ENCODE results near the gene SIRPA. TPM values are rescaled to one million over a fixed set of nuclear protein-coding genes. Genes with fewer than 3 reads are reported as not detected.
"Not testable (repeated sequence)": the region's sequence is repeated elsewhere in the genome, so short reads cannot be mapped to it uniquely, and the experiment has no call there.

SIRPA gene
- polyA plus RNA-seq, 1 donor (not counting 4 experiments of a cell fraction or from before 2014, with no cell fraction given), result 23.7 TPM

- no peak overlapping the region for H3K27ac ChIP-seq (ENCODE audit: control insufficient read depth, insufficient read depth, low read length)
- dilution Hi-C loops (cut with MboI; ENCODE audit: extremely low pct_ligation_motif_present, low sequenced_read_pairs), result no loop called here
- DNase-seq (ENCODE audit: low read depth, low spot score), result no peak
- no peaks in the 10 kb centered on the region for H3K9me3 ChIP-seq (ENCODE audit: control insufficient read depth, low read depth, low read length)
- peaks cover 14% of the 10 kb centered on the region for H3K79me2 ChIP-seq (ENCODE audit: control insufficient read depth, insufficient read depth, low read length)
- H3K27me3 ChIP-seq (ENCODE audit: control insufficient read depth, extremely low read depth, insufficient read depth, low read length), result no peaks in the 10 kb centered on the region
- no peak overlapping the region for H3K4me3 ChIP-seq (ENCODE audit: control insufficient read depth in 2 of 3, extremely low read depth in 1 of 3, insufficient read depth in 2 of 3, low read depth in 1 of 3, low read length in 3 of 3)
- no peak overlapping the region for H3K9ac ChIP-seq (ENCODE audit: control insufficient read depth, extremely low read depth, insufficient read depth, low read length)
- peaks cover 4% of the 10 kb centered on the region for H3K9me1 ChIP-seq (ENCODE audit: control insufficient read depth, extremely low read depth, insufficient read depth, low read length)
- H3K4me2 ChIP-seq (ENCODE audit: control insufficient read depth, extremely low read depth, insufficient read depth, low read depth, low read length), result no peak overlapping the region
- TF ChIP-seq EZH2 (IDR thresholded peaks at IDR 0.05; ENCODE audit: low read length), result no peak
- H2AFZ ChIP-seq (ENCODE audit: control insufficient read depth, low read length), result no peak overlapping the region
- no peaks in the 10 kb centered on the region for H3K4me1 ChIP-seq (ENCODE audit: control insufficient read depth, extremely low read depth, insufficient read depth, low read length)
- FAIRE-seq, result no peak
- peaks cover 26 to 42% of the 10 kb centered on the region in 2 experiments for H3K36me3 ChIP-seq (ENCODE audit: control insufficient read depth in 2 of 2, extremely low read depth in 1 of 2, insufficient read depth in 2 of 2, low read length in 2 of 2)
- H4K20me1 ChIP-seq (ENCODE audit: control insufficient read depth, extremely low read depth, insufficient read depth, low read length), result no peaks in the 10 kb centered on the region
Measured at GRCh38 chr20:1920252-1920651, 25.0 kb downstream of the SIRPA start.

GRCh38 chr20:1920826-1921225 lies 25.6 kb downstream of the SIRPA start:
- Histone ChIP-seq H3K4me2 (ENCODE audit: control insufficient read depth, extremely low read depth, insufficient read depth, low read depth, low read length) (no peak overlapping the region), H3K4me3 (ENCODE audit: control insufficient read depth in 2 of 3, extremely low read depth in 1 of 3, insufficient read depth in 2 of 3, low read depth in 1 of 3, low read length in 3 of 3) (no peak overlapping the region), H4K20me1 (ENCODE audit: control insufficient read depth, extremely low read depth, insufficient read depth, low read length) (no peaks in the 10 kb centered on the region), H3K27ac (ENCODE audit: control insufficient read depth, insufficient read depth, low read length) (no peak overlapping the region), H3K79me2 (ENCODE audit: control insufficient read depth, insufficient read depth, low read length) (peaks cover 14% of the 10 kb centered on the region), H3K9me1 (ENCODE audit: control insufficient read depth, extremely low read depth, insufficient read depth, low read length) (peaks cover 4% of the 10 kb centered on the region), H3K9me3 (ENCODE audit: control insufficient read depth, low read depth, low read length) (no peaks in the 10 kb centered on the region), H3K27me3 (ENCODE audit: control insufficient read depth, extremely low read depth, insufficient read depth, low read length) (no peaks in the 10 kb centered on the region), H2AFZ (ENCODE audit: control insufficient read depth, low read length) (no peak overlapping the region), H3K9ac (ENCODE audit: control insufficient read depth, extremely low read depth, insufficient read depth, low read length) (no peak overlapping the region), H3K4me1 (ENCODE audit: control insufficient read depth, extremely low read depth, insufficient read depth, low read length) (no peaks in the 10 kb centered on the region), H3K36me3 (ENCODE audit: control insufficient read depth in 2 of 2, extremely low read depth in 1 of 2, insufficient read depth in 2 of 2, low read length in 2 of 2) (peaks cover 23 to 39% of the 10 kb centered on the region in 2 experiments)
- dilution Hi-C loops (cut with MboI; ENCODE audit: extremely low pct_ligation_motif_present, low sequenced_read_pairs), result no loop called here
- TF ChIP-seq EZH2 (IDR thresholded peaks at IDR 0.05; ENCODE audit: low read length) (no peak), CTCF (optimal IDR thresholded peaks at IDR 0.05 in 1 of 3, IDR thresholded peaks at IDR 0.05 in 1 of 3, conservative IDR thresholded peaks at IDR 0.05 in 1 of 3; ENCODE audit: extremely low read depth in 1 of 3, insufficient read depth in 2 of 3, low read length in 3 of 3) (no peak)
- no peak for DNase-seq (ENCODE audit: low read depth, low spot score)
- no peak for FAIRE-seq

- H3K9me1 ChIP-seq (ENCODE audit: control insufficient read depth, extremely low read depth, insufficient read depth, low read length); H2AFZ ChIP-seq (ENCODE audit: control insufficient read depth, low read length); H3K4me1 ChIP-seq (ENCODE audit: control insufficient read depth, extremely low read depth, insufficient read depth, low read length); H4K20me1 ChIP-seq (ENCODE audit: control insufficient read depth, extremely low read depth, insufficient read depth, low read length); H3K4me3 ChIP-seq (ENCODE audit: control insufficient read depth in 2 of 3, extremely low read depth in 1 of 3, insufficient read depth in 2 of 3, low read depth in 1 of 3, low read length in 3 of 3); H3K9ac ChIP-seq (ENCODE audit: control insufficient read depth, extremely low read depth, insufficient read depth, low read length); H3K4me2 ChIP-seq (ENCODE audit: control insufficient read depth, extremely low read depth, insufficient read depth, low read depth, low read length); H3K9me3 ChIP-seq (ENCODE audit: control insufficient read depth, low read depth, low read length); dilution Hi-C loops (cut with MboI; ENCODE audit: extremely low pct_ligation_motif_present, low sequenced_read_pairs); H3K27me3 ChIP-seq (ENCODE audit: control insufficient read depth, extremely low read depth, insufficient read depth, low read length); H3K27ac ChIP-seq (ENCODE audit: control insufficient read depth, insufficient read depth, low read length); DNase-seq (ENCODE audit: low read depth, low spot score); FAIRE-seq: not testable (repeated sequence)
- Histone ChIP-seq H3K36me3 (ENCODE audit: control insufficient read depth in 2 of 2, extremely low read depth in 1 of 2, insufficient read depth in 2 of 2, low read length in 2 of 2) (peaks cover 25 to 28% of the 10 kb centered on the region in 2 experiments), H3K79me2 (ENCODE audit: control insufficient read depth, insufficient read depth, low read length) (peaks cover 14% of the 10 kb centered on the region)
Measured at GRCh38 chr20:1921985-1922384, 26.8 kb downstream of the SIRPA start.
